Osteocyte (in vitro differentiated cells): ENCODE results near the gene ZDHHC11B. TPM values are rescaled to one million over a fixed set of nuclear protein-coding genes. Genes with fewer than 3 reads are reported as not detected.

Source experiments
- DNase-seq: peaks from one replicate; pipeline ENCODE4 v3.0.0; 2021; ENCODE audit warnings: mixed read lengths; ENCODE audit not compliant: unreplicated experiment; ENCODE audit errors: extremely low spot score
- H3K27ac Mint-ChIP-seq: one replicate; pipeline ENCODE4 v1.8.0; 2021; ENCODE audit warnings: mild to moderate bottlenecking, mixed read lengths; ENCODE audit not compliant: unreplicated experiment
- H3K27me3 Mint-ChIP-seq: one replicate; pipeline ENCODE4 v1.8.0; 2021; ENCODE audit warnings: mixed read lengths; ENCODE audit not compliant: unreplicated experiment
- H3K36me3 Mint-ChIP-seq: one replicate; pipeline ENCODE4 v1.8.0; 2021; ENCODE audit warnings: mixed read lengths; ENCODE audit not compliant: unreplicated experiment
- H3K4me1 Mint-ChIP-seq: one replicate; pipeline ENCODE4 v1.8.0; 2021; ENCODE audit warnings: mixed read lengths; ENCODE audit not compliant: unreplicated experiment
- H3K4me3 Mint-ChIP-seq: one replicate; pipeline ENCODE4 v1.8.0; 2021; ENCODE audit warnings: mild to moderate bottlenecking, moderate library complexity, mixed read lengths; ENCODE audit not compliant: unreplicated experiment
- H3K9me3 Mint-ChIP-seq: one replicate; pipeline ENCODE4 v1.8.0; 2021; ENCODE audit warnings: mixed read lengths; ENCODE audit not compliant: unreplicated experiment
- CTCF ChIP-seq: fragments of 200-600 bp; sonication (generic); IDR thresholded peaks from 2 replicates; pipeline ENCODE4 v1.5.0; 2021; ENCODE audit warnings: antibody characterized with exemption, mild to moderate bottlenecking, moderate library complexity
- total RNA-seq: library from RNA; stranded (reverse); gene quantifications from 2 replicates; pipeline ENCODE4 v1.2.1, GENCODE V29; 2021

Gene ZDHHC11B
- total RNA-seq, 1 donor from 2014 or later, result not detected

GRCh38 chr5:664343-664993 is 120.1 kb downstream of the ZDHHC11B start:
- Mint-ChIP-seq H3K4me3 (no peak overlapping the region), H3K4me1 (no peaks in the 10 kb centered on the region), H3K36me3 (peaks cover 18% of the 10 kb centered on the region), H3K27me3 (no peaks in the 10 kb centered on the region), H3K27ac (no peak overlapping the region), H3K9me3 (no peaks in the 10 kb centered on the region)
- DNase-seq, result no peak
- no peak for TF ChIP-seq CTCF

GRCh38 chr5:663436-664342 is 120.8 kb downstream of the ZDHHC11B start:
- Mint-ChIP-seq H3K9me3 (no peaks in the 10 kb centered on the region), H3K4me1 (no peaks in the 10 kb centered on the region), H3K27me3 (no peaks in the 10 kb centered on the region), H3K27ac (no peak overlapping the region), H3K4me3 (no peak overlapping the region), H3K36me3 (peaks cover 23% of the 10 kb centered on the region)
- no peak for DNase-seq
- no peak for TF ChIP-seq CTCF

- no peak overlapping the region for H3K27ac Mint-ChIP-seq
- H3K4me3 Mint-ChIP-seq, result no peak overlapping the region
- no peak for DNase-seq
- H3K27me3 Mint-ChIP-seq, result no peaks in the 10 kb centered on the region
- peaks cover 24% of the 10 kb centered on the region for H3K36me3 Mint-ChIP-seq
- H3K9me3 Mint-ChIP-seq, result no peaks in the 10 kb centered on the region
- no peaks in the 10 kb centered on the region for H3K4me1 Mint-ChIP-seq
- TF ChIP-seq CTCF, result no peak
Measured at GRCh38 chr5:662751-663435, 121.6 kb downstream of the ZDHHC11B start.

GRCh38 chr5:661891-662750 is 122.4 kb downstream of the ZDHHC11B start:
- no peak overlapping the region for H3K4me3 Mint-ChIP-seq
- no peaks in the 10 kb centered on the region for H3K27me3 Mint-ChIP-seq
- DNase-seq, result no peak
- TF ChIP-seq CTCF, result no peak
- no peaks in the 10 kb centered on the region for H3K9me3 Mint-ChIP-seq
- peaks cover 26% of the 10 kb centered on the region for H3K36me3 Mint-ChIP-seq
- H3K27ac Mint-ChIP-seq, result no peak overlapping the region
- H3K4me1 Mint-ChIP-seq, result no peaks in the 10 kb centered on the region
